Measurements from ENCODE around the gene RPRD2.
"Not testable (repeated sequence)": the region's sequence is repeated elsewhere in the genome, so short reads cannot be mapped to it uniquely, and the experiment has no call there.

RPRD2 gene

DNA sequence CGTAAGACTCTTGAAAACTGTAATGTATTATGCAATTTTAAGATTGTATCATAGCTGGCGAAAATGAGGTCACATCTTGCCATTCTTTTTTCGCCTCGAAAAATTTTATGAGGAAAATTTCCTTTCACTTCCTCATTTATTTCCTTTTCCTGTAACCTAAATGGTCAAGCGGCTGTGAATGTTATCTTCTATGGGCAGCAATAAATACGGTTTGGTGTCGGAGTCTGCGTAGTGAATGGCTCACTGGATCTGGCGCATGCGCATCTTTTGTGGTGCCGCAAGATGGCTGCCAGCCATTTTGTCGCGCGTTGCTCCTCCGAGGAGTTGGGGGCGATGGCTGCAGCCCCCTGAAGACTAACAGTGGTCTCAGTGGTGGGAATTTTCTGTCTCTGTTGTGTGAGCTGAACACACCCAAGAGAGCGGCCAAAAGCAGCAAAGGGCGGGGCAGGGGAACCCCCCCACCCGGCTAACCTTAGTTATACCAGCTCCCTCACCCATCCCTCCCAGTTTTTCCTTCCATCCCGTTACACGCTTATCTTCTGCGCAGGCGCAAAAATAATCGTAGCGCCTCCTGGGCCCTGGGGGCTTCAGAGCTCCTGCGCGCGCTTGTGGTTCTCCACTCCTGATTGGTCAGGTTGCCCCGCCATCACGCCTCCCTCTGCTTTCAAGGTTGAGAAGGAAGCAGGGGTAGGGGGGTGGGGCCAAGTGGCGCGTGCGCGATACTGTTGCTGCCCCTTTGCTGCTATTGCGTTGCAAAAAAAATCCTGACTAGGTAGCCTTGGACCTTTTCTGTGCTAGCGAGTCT is at the start of gene RPRD2:
RPRD2 (plus strand) TSS at position 722 of the 805 bp plus-strand sequence. CDS start 568 bp downstream, outside the sequence.
- peak; percentile 99 for DNase-seq (ENCODE audit: low spot score)

DNA sequence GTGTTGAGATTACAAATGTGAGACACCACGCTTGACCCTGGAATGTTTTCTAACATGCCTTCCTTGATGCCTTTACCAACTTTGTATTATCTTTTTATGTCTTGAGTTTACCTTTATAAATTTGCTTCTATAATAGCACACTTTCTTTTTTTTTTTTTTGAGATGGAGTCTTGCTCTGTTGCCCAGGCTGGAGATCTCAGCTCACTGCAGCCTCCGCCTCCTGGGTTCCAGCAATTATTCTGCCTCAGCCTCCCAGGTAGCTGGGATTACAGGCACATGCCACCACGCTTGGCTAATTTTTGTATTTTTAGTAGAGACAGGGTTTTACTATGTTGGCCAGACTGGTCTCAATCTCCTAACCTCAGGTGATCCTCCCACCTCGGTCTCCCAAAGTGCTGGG is 49.3 kb upstream of the RPRD2 start:
- DNase-seq (ENCODE audit: low spot score), result not testable (repeated sequence)

DNA sequence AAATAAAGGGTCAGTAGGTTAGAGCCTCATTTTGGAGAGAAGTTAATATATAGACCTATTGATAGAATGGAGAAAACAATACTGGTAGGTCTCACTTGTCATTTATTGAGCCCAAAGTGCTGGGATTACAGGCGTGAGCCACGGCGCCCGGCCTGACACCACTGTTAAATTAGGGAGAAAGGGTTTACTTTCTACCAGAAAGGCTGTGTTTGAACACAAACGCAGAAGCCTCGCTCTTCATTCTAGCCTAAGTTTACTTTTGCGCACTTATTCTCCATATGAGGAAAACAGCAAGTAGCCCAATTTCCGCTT is 43.3 kb upstream of the RPRD2 start:
- no peak for DNase-seq (ENCODE audit: low spot score)

DNA sequence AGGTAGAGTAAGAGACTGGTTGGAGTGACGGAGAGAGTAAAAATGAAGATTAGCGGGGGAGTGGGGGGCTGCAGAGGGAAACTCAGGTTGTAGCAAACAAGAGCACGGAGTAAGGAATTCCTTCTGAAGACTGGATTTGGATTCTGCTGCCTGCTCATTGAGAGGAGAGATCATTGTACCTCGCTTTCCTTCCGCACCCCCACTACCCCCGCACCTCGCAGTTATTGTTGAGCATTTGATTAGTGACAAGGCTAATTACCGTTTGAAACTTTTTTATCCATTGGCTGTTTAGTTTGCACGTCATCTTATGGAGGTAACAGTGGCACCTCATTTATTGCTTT is 42.2 kb upstream of the RPRD2 start:
- DNase-seq (ENCODE audit: low spot score), result no peak

DNA sequence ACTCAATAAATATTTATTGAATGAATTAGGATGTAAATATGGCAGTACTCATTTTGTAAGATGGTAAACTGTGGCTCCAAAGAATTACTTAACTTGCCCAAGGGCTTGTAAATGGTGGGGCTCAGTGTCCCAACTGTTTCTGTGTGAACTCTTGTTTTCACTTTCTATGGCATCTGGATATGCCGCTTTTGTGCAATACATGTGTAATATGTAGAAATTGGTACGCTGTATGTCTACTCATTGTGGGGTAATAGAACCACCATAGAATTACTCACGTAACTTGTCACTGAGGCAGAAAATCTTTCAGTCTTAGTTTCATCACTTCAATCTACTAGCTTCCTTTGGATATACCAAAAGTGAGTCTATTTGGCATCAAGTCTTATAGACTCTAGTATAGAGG is 41.6 kb upstream of the RPRD2 start:
- DNase-seq (ENCODE audit: low spot score), result no peak

DNA sequence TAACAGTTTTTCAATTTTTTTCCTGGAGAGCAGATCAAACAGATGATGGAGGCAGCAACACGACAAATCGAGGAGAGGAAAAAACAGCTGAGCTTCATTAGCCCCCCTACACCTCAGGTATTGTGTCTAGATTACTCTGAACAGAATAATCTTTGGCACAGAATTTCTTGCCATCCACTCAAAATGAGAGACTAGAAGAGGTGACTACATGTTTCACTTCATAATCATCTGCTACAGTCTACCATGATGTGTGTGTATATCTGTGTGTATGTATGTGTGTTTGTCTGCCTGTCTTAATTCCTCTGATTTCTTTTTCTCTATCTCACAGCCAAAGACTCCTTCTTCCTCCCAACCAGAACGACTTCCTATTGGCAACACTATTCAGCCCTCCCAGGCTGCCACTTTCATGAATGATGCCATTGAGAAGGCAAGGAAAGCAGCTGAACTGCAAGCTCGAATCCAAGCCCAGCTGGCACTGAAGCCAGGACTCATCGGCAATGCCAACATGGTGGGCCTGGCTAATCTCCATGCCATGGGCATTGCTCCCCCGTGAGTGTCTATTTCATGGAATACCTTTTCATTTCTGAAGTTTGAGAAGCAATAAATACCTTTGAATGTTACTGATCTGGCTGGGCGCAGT is 31.2 kb upstream of the RPRD2 start:
- DNase-seq (ENCODE audit: low spot score), result no peak

DNA sequence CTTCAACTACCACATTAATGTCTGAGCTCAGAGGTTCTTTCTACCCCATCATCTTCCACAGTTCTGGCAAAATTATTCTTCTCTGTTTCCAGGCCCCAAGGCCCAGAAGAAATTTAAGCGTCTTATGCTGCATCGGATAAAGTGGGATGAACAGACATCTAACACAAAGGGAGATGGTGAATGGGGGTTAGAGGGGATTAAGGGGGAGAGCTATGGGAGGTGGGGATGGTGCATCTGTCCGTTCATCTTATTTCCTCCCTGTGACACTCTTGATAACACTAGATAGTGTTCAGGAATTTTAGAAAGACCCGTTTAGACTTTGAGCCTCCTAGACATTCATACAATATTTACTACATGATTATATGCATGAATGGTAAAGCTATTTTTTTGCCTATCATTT is 17.6 kb upstream of the RPRD2 start:
- no peak for DNase-seq (ENCODE audit: low spot score)

DNA sequence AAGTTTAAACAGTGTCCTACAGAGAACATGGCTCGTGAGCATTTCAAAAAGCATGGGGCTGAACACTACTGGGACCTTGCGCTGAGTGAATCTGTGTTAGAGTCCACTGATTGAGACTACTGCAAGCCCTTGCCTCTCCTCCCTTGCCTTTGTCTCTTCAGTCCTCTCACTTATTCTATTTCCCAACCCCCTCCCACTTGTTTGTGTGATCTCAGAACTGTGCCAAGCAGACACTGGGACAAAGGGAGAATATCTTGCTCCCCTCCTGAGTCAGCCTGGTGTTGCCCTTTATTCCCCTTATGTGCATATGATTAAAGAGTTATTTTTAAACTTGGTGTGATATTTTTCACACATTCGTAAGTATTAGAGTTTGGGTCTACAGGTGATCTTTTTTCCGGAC is 11.1 kb upstream of the RPRD2 start:
- DNase-seq (ENCODE audit: low spot score), result no peak

DNA sequence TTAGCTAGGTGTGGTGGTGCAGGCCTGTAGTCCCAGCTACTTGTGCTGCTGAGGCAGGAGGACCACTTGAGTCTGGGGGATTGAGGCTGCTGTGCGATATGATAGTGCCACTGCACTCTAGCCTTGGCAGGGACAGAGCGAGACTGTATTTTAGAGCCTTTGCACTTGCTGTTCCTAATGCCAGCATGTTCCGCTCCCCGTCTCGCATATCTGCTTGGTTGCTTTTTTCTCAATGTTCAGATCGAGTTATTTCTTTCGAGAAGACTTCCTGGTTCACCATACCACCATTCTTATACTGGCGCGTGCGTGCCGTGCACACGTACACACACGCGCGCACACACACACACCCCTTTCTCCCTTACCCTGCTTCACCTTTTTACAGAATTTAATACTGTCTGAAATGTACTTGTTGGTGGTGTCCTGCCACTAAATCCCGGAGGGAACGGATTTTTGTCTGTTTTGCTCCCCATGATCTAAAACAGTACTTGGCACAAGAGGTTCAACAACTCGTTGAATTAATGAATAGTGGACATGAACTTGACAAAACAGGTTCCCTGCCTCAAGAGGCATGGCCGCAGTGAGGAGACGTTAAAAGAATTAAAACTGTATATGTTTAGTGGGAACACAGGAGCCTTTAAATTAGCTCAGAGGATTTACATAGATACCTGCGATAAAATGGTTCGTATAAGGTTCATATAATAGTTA is 1.1 kb upstream of the RPRD2 start:
- no peak for DNase-seq (ENCODE audit: low spot score)

DNA sequence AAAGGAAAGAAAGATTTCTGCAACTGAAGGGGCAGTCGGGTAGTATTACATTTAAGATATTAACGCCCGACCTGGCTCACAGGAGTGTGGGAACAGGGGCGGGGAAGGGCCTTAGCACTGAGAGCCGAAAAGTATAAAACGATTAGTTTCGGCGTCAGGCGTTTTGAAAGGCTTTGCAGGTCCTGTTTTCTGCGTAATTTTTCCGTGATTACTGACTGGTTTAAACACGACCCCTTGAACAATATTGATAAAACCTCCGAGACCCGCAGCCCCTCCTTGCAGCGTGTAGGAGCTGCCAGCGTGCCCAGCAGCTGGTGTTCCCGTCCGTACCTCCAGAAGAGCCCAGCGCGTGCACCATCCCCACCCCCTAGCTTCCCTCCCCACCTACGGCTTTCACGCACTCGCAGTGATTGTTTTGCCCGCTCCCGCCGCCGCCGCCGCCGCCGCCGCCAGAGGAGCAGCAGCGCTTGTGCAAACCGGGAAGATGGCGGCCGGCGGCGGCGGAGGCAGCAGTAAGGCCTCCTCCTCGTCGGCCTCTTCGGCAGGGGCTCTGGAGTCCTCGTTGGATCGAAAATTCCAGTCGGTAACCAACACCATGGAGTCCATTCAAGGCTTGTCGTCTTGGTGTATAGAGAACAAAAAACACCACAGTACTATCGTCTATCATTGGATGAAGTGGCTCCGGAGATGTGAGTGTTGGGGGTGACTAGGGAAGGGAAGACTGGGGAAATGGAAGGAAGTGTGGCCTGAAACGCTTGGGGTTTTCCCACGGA is 470 bp downstream of the RPRD2 start:
- peak; percentile 75 for DNase-seq (ENCODE audit: low spot score)

DNA sequence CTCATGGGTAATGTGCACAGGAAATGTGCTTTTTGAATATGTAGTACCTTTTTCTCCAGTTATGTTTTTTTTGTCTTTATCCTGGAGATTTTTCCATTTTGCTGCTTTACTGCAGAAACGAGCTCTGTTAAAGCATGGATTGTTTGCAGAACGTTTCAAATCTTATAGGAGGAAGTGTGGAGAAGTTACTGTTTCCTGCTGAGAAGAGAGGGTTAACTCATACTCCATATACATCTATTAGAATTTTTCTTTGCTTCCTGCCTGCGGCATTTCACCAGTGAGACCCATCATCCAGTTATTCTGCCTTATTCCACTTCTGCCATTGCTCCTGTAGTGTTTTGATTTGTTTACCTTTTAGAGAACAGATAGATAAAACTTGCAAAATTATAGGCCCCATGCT is 2.0 kb downstream of the RPRD2 start:
- DNase-seq (ENCODE audit: low spot score), result no peak

DNA sequence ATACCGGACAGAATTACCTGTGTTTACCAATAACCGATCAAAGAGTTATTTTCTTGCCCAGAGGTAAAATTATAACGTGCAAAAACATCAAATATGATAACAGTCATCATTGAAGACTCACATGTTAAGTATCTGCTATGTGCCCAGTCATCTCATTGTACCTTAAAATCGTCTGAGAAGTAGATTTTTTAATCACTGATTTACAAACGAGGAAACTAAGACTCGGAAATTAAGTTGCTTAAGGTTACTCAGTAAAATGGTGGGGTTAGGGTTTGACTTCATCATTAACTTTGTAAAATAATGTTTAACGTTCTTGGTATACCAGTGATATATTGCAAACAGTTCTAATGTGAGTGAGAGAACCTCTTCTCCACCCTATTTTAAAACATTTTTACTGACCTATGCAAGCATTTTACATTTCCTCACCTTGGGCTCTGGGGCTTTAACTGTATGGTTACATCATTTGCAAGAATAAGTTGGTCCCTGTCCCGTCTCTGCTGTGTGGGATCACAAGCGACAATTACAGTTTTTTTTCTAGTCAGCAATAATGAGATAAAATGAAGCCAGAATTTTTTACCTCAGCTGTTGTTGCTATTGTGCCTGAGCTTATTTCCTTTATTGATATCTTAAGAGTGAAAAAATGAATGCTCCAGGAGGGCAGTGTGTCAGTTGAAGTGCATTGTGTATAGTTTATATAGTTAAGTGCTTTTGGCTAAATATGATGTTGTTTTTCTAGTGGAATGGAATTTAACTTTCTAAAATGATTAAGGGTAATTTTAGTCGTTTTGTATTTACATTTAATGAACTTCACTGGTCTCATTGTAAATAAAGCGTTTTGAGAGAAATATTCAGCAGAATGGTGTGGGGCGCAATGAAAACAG is 2.7 kb downstream of the RPRD2 start:
- no peak for DNase-seq (ENCODE audit: low spot score)

DNA sequence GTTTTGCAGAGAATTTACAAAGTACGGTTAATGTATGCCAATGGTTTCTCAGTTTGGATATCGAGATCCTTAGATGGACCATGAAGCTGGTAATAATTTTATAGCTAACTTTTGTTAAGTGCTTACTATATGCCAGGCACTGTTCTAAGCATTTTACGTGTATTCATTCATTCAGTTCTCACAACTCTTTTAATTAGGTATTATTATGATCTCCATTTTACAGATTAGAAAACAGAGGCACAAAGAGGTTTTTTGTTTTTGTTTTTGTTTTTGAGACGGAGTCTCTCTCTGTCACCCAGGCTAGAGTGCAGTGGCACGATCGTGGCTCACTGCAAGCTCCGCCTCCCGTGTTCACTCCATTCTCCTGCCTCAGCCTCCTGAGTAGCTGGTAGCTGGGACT is 7.2 kb downstream of the RPRD2 start:
- DNase-seq (ENCODE audit: low spot score), result no peak

DNA sequence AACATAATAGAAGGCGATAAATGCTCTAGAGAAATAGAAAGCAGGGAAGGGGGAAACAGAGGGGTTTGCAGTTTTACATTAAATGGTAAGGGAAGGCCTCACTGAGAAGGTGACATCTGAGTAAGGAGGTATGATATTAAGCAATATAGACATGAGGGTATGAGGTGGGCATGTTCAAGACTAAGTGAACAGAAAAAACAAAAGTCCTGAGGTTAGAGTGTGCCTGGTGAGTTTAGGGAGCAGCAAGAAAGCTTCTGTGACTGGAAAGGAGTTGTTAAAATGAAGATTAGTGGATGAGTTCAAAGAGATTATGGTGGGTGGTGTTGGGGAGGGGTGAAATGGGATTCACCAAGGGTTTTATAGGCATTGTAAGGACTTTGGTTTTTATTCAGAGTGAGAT is 8.6 kb downstream of the RPRD2 start:
- no peak for DNase-seq (ENCODE audit: low spot score)

DNA sequence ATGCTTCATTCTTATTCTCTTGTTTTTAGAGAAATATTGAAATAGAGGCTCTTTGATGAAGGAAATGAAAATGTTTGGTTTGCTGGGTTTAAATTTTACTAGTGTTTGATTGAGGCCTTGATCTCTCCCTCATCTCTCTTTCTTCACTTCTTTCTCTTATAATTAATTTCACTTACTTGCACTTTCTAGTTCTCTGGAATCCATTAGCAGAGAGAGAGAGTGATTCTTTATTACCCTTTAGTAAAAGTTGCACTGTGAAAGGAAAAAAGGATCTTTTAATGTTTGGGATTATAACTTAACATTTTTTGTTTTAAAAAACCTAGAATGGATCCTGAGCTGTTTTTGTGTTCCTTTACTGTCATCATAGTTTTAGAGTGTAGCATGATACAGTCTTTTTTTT is 12.2 kb downstream of the RPRD2 start:
- no peak for DNase-seq (ENCODE audit: low spot score)

DNA sequence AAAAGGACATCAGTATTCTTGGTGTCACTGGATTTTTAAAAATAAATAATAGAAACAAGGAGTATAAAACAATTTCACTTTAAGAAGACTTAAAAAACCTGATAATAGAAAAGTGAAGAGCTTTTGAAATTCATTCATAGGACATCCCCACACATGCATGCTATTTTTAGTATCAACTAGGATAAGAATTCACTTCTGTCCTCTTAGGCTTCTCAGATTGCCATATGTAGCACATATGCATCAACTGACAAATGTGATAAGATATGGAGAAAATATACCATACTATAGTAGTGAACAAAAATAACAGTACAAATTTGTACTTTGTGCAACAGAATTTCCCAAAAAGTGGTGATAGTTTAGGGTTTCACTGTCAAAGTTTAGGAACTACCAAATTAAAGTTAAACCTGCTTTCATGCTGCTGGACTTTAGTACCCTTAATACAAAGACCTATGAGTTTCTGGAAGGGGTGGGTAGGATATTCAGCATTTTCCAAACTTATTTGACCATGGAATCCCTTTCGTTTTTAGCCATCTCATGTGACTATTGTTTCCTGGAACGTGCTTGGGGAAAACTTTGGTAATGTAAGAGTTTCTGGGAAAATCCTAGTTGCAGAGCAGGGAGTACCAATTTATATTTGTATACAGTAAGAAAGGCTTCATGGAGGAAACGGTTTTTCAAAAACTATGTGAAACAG is 19.8 kb downstream of the RPRD2 start:
- no peak for DNase-seq (ENCODE audit: low spot score)

DNA sequence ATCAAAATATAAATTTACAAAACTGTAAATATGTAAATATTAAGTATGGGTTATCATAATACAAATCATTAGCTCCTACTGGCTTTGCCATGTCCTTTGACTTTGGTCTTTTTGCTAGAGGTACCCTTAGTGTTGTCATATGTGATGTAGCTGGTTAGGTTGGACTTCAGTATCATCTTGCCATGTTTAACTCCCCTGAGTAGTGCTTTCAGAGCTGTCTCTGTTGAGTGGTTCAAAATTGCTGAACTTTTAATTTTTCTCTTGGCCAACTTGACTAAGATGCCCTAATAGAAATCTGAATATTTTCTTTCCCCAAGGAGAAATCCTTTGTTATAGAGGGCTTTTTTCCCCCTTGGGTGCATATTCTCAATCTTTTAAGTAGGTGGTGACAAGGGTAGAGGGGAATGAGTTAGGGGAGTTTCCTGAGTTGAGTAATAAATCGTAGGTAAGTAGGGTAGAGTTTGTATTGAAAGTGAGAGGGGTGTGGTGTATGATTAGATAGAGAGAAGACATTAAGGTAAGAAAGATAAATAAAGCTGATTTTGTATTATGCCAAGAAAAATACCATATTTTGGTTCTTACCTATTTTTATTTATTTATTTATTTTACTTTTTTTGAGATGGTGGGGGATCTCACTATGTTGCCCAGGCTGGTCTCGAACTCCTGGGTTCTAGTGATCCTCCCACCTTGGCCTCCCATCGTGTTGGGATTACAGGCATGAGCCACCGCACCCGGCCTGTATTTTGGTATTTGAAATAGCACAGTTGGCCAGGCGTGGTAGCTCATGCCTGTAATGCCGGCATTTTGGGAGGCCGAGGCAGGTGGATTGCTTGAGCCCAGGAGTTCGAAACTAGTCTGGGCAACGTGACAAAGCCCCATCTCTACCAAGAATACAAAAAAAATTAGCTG is 21.8 kb downstream of the RPRD2 start:
- no peak for DNase-seq (ENCODE audit: low spot score)

DNA sequence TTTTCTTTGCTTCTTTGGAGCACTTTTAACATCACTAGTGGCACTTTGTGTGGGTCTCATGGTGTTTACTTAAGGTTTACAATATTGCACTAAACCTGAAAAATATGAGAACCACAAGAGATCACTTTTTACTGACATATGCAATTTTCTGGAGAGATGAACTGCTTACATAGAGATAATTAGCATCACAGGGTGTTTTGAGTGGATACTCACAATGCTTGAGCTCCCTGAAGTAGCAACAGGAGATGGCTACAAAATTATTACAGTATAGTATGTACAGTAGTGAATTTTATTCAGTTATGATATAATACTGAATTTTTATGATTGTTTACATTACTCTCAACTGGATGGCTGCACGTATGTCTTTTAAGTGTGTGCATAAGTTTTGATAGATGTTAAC is 22.6 kb downstream of the RPRD2 start:
- DNase-seq (ENCODE audit: low spot score), result no peak

DNA sequence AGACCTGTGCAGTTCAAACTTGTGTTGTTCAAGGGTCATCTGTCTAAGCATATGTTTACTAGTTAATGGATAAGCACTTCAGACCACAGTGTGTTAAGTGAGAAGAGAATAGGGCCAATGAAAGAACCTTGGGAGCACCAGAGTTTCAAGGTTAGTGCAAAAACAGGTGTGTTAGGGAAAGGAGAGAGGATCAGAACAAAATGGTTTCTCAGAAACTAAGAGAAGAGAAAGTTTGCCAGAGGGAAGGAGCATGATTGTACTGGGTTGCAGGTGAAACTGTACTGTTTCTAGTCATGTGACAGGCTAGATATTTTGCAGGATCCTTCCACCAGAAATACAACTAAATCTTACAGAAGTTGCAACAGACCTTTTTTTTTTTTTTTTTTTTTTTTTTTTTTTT is 23.3 kb downstream of the RPRD2 start:
- no peak for DNase-seq (ENCODE audit: low spot score)

DNA sequence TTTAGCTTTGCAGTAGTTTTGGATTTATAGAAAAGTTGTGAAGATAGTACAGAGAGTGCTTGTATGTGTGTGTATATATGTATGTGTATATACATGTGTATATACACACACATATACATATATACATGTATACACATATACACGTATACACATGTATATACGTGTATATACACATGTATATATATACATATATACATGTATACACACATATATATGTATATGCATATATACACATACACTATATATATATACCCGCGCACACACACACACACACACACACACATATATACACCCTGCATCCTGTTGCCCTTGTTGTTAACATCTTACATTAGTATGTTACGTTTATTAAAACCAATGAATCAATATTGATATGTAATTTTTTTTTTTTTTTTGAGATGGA is 24.3 kb downstream of the RPRD2 start:
- DNase-seq (ENCODE audit: low spot score), result no peak

Data from germinal center (tissue), 1 donor.